ENCODE results near the gene RSF1.
A peak's percentile ranks its signal among the peaks of the same experiment; 100 is the strongest.

Gene RSF1

DNA sequence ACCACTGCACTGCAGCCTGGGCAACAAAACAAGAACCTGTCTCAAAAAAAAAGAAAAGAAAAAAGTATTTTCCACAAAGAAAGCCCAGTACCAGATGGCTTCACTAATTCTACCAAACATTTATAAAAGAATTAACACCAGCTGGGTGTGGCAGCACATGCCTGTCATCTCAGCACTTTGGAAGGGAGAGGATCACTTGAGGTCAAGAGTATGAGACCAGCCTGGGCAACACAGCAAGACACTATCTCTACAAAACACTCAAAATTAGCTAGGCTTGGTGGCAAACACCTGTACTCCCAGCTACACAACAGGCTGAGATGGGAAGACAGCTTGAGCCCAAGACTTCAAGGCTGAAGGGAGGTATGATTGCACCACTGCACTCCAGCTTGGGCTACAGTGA lies 20.1 kb downstream of the RSF1 start:
- no peak for DNase-seq

DNA sequence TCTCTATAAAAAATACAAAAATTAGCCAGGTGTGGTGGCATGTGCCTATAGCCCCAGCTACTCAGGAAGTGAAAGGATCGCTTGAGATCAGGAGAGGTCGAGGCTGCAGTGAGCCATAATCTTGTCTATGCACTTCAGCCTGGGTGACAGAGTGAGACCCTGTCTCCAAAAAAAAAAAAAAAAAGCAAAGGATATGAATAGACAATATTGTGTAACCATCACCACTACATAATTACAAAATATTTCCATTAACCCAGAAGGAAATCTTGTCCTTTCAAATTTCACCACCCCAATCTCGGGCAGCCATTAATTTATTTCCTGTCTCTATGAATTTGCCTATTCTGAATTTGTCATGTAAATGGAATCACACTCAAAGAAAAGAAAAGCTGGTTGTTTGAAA lies 21.2 kb downstream of the RSF1 start:
- no peak for DNase-seq

DNA sequence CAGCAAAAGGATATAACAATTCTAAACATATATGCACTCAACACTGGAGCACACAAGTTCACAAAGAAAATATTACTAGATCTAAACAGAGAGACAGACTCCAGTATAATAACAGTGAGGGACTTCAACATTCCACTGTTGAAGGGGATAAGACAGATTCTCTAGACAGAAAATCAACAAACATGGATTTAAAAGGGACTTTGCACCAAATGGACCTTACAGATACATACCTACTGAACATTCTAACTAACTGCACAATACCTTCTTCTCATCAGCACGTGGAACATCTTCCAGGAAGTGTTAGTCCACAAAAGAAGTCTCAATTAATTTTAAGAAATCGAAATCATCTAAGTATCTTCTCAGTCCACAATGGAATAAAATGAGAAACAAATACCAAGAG lies 26.6 kb downstream of the RSF1 start:
- no peak for DNase-seq

DNA sequence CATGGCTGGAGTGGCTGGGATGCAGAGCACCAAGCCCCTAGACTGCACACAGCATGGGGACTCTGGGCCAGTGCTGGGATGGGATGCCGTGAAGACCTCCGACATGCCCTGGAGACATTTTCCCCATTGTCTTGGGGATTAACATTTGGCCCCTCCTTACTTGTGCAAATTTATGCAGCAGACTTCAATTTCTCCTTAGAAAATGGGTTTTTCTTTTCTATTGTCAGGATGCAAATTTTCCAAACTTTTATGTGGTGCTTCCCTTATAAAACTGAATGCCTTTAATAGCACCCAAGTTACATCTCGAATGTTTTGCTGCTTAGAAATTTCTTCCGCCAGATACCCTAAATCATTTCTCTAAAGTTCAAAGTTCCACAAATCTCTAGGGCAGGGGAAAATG lies 29.2 kb downstream of the RSF1 start:
- no peak for DNase-seq

DNA sequence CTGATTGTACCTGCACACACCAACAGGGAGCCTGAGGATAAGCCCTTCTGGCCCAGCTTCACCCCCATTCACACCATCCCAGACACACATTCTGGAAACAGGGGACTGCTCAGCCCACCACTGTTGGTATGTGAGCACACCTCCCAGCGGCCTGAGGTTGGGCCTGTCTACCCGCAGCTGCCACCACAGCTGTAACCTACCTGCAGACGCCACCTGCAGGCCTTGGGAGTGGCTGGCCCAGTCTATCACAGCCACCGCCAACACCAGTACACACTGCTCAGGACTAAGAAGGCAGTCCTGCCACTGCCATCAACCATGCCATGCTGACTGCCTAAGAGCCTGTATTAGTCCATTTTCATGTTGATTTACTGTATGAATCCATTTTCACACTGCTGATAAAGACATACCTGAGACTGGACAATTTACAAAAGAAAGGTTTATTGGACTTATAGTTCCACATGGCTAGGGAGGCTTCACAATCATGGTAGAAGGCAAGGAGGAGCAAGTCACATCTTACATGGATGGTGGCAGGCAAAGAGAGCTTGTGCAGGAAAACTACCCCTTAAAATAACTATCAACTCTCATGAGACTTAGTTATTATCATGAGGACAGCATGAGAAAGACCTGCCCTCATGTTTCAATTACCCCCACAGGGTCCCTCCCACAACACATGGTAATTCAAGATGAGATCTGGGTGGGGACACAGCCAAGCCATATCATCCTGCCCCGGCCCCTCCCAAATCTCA lies 30.6 kb downstream of the RSF1 start:
- no peak for DNase-seq

DNA sequence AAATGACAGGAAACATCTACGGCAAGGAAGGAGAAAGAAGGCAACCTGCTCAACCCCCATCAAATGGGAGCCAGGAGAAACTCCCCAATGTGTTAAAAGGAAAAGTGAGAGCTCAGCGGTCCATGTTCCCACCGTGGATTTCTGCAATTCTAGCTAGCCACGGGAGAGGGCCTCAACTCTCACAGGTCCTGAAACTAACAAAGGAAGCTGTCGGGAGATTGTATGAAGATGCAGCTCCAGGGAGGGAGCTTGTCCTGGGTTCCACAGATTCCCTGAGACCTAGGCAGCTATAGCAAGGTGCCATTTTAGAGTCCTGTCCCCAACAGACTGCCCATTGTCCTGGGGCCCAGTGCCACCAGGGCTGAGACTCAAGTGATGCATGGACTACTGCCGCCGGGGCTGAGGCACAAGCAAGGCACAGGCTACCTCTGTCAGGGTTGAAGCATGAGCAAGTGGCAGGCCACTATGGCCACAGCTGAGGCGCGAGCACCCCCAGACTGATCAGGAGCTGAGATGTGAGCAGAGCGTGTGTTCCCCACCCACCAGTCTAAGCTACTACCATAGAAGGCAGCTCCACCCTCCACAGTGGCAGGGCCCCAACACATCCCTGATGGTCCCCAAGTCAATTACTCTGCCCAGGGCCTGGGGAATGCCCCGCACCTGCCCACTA lies 31.3 kb downstream of the RSF1 start:
- DNase-seq: no peak

DNA sequence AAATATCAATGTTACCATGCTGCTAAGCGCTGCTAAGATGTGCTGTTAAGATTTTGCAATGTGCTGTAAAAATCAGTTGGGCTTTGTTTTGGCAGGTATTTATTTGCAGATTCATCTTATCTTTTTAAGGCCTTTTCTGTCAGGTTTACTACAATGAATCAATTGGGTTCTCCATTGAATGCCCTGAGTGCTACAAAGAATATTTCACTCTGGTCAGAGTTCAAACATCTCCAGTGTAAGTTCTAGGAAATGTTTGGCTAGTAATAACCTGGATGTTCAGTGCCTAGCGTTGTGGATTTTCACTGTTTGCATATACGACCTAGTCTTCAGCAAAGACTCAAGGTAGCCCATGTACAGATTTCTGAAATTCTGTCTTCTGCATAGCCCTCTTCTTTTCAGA lies 36.0 kb downstream of the RSF1 start:
- no peak for DNase-seq

DNA sequence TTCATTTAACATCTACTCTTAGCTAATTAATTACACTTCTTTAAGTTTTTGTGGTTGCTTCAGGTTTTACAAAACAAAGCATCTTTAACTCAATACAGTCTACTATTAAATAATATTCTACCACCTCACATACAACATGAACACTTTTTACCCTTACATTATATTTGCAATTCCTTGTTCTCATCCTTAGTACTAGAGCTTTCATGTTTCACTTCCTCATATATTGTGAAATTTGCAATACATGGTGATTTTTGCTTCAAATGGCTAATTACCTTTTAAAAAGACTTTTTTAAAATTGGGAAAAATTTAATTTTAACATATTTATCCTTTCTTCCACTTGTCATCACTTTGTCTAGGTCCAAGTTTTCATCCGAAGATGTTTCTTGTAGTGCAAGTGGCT lies 37.5 kb downstream of the RSF1 start:
- DNase-seq: no peak

DNA sequence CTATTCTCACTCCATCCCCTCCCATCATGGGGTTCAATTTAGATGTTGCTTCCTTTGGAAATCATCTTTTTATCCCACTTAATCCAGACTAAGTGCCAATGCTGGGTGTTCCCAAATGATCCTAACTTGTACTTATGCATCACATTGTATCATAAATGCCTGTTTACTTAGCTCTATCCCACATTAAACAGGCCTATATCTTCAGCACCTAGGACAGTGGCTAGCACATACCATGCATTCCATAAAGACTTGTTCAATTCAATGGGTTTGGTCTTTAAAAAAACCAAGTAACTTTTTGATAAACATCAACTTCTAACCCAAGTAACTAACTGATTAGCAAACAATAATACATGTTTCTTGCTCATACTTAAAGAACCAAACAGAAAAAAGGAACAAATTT lies 40.6 kb downstream of the RSF1 start:
- no peak for DNase-seq

DNA sequence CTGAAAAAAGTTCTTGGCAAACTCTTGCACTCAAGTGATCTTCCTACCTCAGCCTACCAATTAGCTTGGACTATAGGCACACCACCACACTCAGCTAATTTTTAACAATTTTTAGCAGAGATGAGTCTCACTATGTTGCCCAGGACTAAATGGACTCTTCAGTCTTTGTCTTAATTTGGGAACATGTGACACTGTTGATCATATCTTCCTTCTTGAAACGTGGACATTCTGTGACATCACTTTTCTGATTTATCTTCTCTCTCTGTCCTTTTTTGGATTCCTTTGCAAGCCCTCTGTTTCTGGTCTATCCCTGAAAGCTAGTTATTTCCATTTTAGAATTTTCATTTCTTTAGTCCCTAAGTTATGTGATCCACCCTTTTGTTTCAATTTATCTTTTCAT lies 42.0 kb downstream of the RSF1 start:
- no peak for DNase-seq

DNA sequence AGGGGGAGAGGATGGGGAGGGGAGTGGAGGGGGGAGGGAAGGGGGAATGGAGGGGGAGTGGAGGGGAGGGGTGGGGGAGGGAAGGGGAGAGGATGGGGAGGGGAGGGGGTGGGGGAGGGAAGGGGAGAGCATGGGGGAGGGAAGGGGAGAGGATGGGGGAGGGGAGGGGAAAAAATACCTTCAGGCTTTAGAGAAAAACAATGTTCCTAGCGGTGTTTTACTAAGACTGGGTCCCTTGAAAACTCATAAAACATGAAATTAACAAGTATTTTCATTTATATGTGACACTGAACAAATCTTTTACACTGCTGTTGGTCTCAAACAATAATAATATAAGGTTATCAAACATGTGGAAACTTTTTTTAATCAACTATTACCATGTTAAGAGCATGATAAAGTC lies 42.4 kb downstream of the RSF1 start:
- DNase-seq: no peak

DNA sequence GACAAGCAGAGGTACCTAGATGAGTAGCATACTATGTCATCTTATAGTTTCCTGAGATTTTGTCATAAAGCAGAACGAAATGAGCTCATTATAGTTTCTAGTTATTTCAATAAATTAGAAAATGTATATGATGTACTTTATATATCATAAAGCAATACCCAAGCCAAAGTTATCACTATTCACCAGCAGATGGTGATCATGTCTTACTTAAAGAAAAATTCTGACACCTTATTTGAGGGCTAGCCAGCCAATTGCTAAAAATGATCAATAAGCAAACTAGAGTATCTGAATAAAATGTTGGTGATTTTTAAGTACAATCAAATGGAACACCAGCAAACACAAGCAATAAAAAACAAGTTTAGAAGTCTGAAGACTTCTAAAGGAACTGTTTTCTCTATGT lies 44.1 kb downstream of the RSF1 start:
- no peak for DNase-seq

DNA sequence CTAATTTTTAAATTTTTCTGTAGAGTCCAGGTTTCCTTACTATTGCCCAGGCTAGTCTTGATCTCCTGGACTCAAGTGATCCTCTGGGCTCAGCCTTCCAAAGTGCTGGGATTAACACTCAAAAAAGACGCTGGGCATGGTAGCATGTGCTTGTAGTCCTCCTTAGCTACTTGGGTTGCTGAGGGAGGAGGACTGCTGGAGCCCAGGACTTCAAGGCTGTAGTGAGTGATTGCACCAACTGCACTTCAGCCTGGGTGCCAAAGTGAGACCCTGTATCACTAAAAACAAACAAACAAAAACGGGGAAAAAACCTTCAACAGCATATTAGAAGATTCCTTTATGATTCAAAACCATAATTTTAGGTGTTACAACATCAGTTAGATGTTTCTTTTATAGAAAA lies 44.6 kb downstream of the RSF1 start:
- DNase-seq: no peak

DNA sequence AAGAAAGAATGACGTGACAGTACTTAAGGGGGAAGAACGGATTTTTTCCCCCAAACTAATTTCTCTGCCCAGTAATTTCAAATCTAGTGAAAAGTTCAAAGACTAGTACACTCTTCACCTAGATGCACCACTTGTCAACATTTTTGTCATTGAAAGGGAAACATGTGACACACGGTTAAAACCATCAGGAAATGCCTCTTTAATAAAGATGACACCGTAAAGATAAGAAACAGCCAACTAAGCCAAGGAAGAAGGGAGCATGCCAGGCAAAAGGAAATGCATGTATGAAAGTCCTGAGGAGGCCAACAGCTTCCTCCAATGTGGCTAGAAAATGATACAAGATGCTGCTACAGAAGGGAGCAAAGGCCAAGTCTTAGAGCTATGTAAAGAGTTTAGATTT lies 49.4 kb downstream of the RSF1 start:
- DNase-seq: no peak

DNA sequence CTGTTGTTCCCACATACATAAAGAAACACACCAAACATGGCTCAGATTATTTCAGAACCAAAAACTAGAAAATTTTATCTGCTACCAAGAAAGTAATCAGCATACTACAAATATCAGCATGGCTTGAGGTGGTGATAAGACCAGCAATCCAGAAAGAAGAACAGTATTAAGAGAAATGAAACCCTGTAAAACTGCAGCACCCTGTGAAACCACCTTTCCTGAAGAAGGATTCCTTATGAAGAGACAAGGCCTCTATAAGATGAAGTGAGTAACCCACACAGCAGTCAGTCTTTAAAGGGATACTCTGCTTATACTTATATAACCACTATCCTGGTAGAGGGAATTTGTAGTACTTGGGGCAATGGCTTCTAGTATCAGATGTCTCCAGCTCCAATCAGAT lies 49.9 kb downstream of the RSF1 start:
- no peak for DNase-seq

DNA sequence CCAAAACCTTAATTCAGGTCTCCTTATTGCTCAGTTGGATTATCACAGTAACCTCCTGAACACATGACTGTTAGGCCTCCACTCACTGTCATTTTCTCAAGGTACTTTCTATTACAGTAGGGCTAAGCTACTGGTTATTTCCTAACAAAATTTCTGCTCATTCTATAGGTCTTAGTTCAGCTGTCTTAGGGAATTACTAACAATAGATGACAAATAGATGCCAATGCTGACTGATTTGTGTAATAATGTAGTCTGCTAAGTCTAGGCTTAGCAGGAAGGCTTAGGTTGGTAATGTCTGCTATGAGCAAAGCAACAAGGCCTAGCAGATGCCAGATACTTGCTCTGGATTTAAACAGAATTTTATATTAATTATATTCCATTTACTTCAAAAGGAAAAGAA lies 58.1 kb downstream of the RSF1 start:
- DNase-seq: no peak

DNA sequence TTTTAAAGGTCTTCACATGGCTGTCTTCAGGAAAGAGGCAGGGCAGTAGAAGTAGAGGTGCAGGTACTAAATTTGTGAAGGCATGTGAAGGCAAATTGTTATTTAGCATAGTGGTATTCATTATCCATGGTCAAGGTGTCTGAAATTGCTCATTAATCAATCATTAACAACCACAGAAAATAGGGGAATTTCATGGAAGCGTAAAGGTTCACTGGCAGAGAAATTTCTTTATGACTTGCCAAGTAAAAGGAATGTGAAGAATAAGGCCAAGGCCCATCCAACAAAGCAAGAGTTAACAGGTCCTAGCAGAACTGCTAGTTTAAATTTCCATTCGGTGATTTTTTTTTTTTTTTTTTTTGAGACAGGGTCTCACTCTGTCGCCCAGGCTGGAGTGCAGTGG lies 59.0 kb downstream of the RSF1 start:
- DNase-seq: no peak

DNA sequence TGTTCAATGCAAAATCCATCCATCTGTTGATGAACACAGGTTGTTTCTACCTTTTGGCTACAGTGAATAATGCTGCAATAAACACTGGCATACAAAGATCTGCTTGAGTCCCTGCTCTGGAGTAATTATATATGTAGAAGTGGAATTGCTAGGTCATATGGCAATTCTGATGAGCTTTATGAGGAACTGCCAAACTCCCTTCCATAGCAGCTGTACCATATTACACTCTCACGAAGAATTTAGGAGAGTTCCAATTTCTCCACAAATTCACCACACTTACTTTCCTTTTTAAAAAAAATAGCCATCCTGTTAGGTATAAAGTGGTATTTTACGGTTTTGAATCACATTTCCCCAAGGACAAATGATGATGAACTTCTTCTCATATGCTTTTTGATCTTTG lies 62.2 kb downstream of the RSF1 start:
- no peak for DNase-seq

DNA sequence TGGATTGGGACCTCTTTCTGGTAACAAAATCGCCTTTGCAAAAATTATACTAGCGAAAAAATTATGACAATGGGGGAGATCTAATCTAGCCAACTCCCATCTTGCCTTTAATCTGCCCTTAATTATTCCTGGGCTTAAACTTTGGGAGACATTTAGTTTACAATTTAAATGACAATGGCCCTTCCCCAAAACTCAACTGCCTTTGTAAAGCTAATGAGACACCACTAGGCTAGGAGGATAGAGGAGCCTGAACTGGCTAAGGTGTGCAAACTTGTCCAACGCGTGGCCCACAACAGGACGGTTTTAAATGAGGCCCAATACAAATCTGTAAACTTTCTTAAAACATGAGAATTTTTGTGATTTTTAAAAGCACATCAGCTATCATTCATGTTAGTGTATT lies 67.3 kb downstream of the RSF1 start:
- DNase-seq: no peak

DNA sequence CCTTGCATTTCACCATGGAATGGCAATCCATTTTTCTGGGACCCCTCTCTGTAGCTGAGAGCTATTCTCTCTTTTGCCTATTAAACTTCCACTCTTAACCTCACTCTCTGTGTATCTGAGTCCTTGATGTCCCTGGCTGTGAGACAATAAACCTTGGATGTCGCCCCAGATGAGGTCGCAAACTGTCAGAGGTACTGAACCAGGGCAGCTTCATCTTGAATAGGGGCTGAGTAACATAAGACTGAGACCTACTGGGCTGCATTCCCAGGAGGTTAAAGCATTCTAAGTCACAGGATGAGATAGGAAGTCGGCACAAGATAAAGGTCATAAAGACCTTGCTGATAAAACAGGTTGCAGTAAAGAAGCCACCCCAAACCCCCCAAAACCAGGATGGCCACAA lies 68.0 kb downstream of the RSF1 start:
- DNase-seq: peak; percentile 21

DNA sequence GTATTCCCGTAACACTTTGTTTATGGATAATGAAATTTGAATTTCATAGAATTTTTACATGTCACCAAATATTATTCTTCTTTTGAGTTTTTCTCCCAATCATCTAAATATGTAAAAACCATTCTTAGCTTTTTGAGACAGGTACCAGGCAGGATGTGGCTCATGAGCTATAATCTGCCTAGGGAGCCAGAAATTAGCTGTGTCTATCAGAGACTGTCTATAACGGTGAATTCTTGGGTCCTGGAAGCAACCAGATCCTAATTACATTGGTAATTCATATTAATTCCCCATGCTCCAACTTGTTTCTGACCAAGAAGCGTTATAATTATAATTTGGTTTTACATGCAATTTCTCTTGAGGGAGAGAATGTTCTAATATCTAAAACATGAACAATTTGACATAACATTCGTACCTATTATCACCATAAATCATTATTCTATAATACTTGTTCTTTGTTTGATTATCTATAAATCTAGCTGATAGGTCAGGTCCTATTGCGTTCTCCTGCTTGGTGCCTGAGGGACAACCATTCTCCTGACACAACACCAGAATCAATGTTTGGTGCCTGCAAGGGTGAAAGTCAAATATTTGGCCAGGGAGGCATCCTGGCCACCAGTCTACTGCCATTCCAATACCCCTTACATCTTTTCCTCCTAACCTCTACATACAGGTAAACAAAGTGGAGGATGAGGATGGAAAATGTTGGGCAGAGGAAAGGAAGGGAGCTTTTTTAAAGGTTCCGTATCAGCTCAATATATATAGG lies 69.9 kb downstream of the RSF1 start:
- DNase-seq: no peak

DNA sequence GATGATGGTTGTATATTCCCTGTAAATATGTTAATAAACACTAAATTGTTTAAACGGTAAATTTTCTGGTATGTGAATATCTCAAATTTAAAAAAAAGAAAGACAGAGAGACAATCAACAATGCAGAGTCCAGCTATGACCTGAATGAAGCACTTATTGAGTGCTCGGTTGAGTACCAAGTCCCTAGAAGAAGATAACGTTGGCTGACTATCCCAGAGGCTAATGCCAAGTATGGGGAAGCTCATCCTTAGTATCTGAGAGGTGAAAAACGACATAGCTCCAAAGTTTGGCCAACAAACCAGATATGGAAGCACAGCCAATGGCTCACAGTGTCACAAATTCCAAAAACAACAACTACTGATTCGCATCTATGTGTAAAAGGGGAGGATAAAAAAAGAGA lies 71.3 kb downstream of the RSF1 start:
- no peak for DNase-seq

DNA sequence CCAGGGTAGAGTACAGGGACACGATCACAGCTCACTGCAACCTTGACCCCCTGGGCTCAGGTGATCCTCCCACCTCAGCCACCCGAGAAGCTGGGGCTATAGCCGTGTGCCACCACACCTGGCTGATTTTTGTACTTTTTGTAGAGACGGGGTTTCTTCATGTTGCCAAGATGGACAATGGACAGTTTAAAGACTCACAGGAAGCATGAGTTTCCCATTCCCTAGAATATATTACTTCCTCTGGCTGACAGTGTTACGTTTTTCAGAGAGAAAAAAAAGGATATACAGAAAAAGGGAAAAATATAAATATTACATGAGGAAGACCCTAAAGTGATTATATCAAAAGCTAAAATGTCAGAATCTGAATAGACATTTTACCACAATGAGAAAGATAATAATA lies 72.3 kb downstream of the RSF1 start:
- no peak for DNase-seq

DNA sequence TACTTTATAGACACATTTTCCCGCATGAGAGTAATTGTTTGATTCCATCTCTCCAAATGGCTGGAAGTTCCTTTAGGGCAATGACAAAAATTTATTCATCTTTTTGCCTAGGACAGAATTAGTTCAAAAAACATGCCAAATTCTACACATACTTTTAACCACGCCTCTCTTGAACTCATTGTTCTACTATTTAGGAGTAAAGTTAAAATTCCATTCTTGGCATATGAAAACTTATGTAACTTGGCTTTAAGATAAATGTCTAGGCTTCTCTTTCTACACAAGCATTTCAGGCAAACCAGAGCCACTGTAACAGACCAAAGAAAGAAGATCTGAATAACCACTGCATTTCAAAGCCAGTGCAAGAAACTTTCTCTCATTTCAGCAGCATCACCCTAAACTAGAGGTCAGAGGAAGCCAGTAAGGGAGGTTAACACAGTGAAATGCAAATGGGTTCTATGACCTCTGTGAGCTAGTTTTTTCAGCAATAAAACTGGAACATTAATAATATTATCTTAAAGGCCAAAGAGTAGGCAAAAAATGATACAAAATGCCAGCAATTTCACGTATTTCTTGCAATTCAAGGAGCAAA lies 73.0 kb downstream of the RSF1 start:
- DNase-seq: no peak

Data from NCI-H2029 (cell line).